ENCODE measurements around the gene ZBTB46.

- TF ChIP-seq, protein P1, sequence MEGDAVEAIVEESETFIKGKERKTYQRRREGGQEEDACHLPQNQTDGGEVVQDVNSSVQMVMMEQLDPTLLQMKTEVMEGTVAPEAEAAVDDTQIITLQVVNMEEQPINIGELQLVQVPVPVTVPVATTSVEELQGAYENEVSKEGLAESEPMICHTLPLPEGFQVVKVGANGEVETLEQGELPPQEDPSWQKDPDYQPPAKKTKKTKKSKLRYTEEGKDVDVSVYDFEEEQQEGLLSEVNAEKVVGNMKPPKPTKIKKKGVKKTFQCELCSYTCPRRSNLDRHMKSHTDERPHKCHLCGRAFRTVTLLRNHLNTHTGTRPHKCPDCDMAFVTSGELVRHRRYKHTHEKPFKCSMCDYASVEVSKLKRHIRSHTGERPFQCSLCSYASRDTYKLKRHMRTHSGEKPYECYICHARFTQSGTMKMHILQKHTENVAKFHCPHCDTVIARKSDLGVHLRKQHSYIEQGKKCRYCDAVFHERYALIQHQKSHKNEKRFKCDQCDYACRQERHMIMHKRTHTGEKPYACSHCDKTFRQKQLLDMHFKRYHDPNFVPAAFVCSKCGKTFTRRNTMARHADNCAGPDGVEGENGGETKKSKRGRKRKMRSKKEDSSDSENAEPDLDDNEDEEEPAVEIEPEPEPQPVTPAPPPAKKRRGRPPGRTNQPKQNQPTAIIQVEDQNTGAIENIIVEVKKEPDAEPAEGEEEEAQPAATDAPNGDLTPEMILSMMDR (IDR thresholded peaks at IDR 0.05; ENCODE audit: insufficient read depth, low read length, poor library complexity, severe bottlenecking): no peak
- TF ChIP-seq EZH2phosphoT487 (conservative IDR thresholded peaks at IDR 0.05; ENCODE audit: low read length): no peak
Measured at GRCh38 chr20:63765082-63765873, 65.8 kb downstream of the ZBTB46 start.

Measured in SU-DHL-6 (cell line).